K562 (cell line): Measurements from ENCODE around the gene CLDN5. TPM values are rescaled to one million over a fixed set of nuclear protein-coding genes. Genes with fewer than 3 reads are reported as not detected.
A peak's percentile ranks its signal among the peaks of the same experiment; 100 is the strongest.

Source experiments
- BRD9 ChIP-seq: fragments of 450-650 bp; IDR thresholded peaks from 2 replicates; pipeline ENCODE4 v1.6.1; 2018; ENCODE audit warnings: low read depth; ENCODE audit not compliant: partially characterized antibody
- CREBBP ChIP-seq: IDR thresholded peaks from one replicate; pipeline ENCODE4 v1.6.1; 2012; ENCODE audit warnings: low read depth, mild to moderate bottlenecking, control low read depth, inconsistent platforms, low read length
- FOXJ3 ChIP-seq: sonication (generic); formaldehyde crosslinking; IDR thresholded peaks from 2 replicates; pipeline ENCODE4 v1.4.0; 2020; ENCODE audit warnings: mild to moderate bottlenecking, missing genetic modification reagents
- FOXK2 ChIP-seq, 2 experiments: fragments of 450-650 bp; IDR thresholded peaks in 1 of 2; conservative IDR thresholded peaks in 1 of 2; 2 replicates each; pipeline ENCODE4 v1.6.1; 2016; ENCODE audit warnings: low read depth in 2 of 2, mild to moderate bottlenecking in 1 of 2
- FOXP1 ChIP-seq: sonication (generic); formaldehyde crosslinking; IDR thresholded peaks from 2 replicates; pipeline ENCODE4 v1.8.0; 2022; ENCODE audit warnings: mild to moderate bottlenecking, missing genetic modification reagents
- IRF2 ChIP-seq: sonication (generic); formaldehyde crosslinking; IDR thresholded peaks from 2 replicates; pipeline ENCODE4 v1.8.1; 2022; ENCODE audit warnings: mild to moderate bottlenecking, missing genetic modification reagents
- KDM5B ChIP-seq: fragments of 200-600 bp; sonication (generic); IDR thresholded peaks from 2 replicates; pipeline ENCODE4 v1.6.1; 2012; ENCODE audit warnings: low read depth, mild to moderate bottlenecking, moderate library complexity, low read length, control low read depth, inconsistent platforms; ENCODE audit not compliant: insufficient replicate concordance
- KLF10 ChIP-seq: fragments of 250-450 bp; sonication (Bioruptor Pico); IDR thresholded peaks from 2 replicates; pipeline ENCODE4 v1.6.1; 2021; ENCODE audit warnings: matching md5 sums
- MYNN ChIP-seq, 2 experiments: sonication (generic); formaldehyde crosslinking in 1 of 2; IDR thresholded peaks; 2 replicates each; pipeline versions ENCODE4 v1.5.0 to v1.6.1; 2016 to 2020; ENCODE audit warnings: antibody characterized with exemption in 1 of 2, missing genetic modification reagents in 1 of 2
- RBFOX2 ChIP-seq: fragments of 200-400 bp; formaldehyde crosslinking; IDR thresholded peaks from 2 replicates; pipeline ENCODE4 v1.6.1; 2017; ENCODE audit warnings: low read depth, mild to moderate bottlenecking, low read length, moderate library complexity
- RBM22 ChIP-seq: fragments of 200-400 bp; formaldehyde crosslinking; IDR thresholded peaks from 2 replicates; pipeline ENCODE4 v1.6.1; 2018; ENCODE audit warnings: low read length, low read depth; ENCODE audit not compliant: poor library complexity, severe bottlenecking
- STAT5A ChIP-seq: IDR thresholded peaks from 2 replicates; pipeline ENCODE4 v1.6.1; 2012; ENCODE audit warnings: low read length, inconsistent platforms, borderline replicate concordance
- TEAD4 ChIP-seq, 2 experiments: sonication (generic) in 1 of 2; formaldehyde crosslinking in 1 of 2; IDR thresholded peaks; 2 replicates each; pipeline versions ENCODE4 v1.6.1 to v1.8.0; 2012 to 2022; ENCODE audit warnings: borderline replicate concordance in 1 of 2, inconsistent platforms in 1 of 2, low read length in 1 of 2, mild to moderate bottlenecking in 1 of 2, missing genetic modification reagents in 1 of 2
- ZBTB1 ChIP-seq: sonication (generic); formaldehyde crosslinking; IDR thresholded peaks from 2 replicates; pipeline ENCODE4 v1.8.1; 2023; ENCODE audit warnings: missing genetic modification reagents, low read depth, mild to moderate bottlenecking, borderline replicate concordance
- ZC3H4 ChIP-seq: sonication (generic); formaldehyde crosslinking; IDR thresholded peaks from 2 replicates; pipeline ENCODE4 v1.9.0; 2021; ENCODE audit warnings: missing genetic modification reagents, borderline replicate concordance
- ZNF143 ChIP-seq: sonication (generic); formaldehyde crosslinking; IDR thresholded peaks from 2 replicates; pipeline ENCODE4 v1.9.0; 2022; ENCODE audit warnings: mild to moderate bottlenecking, missing genetic modification reagents
- ZNF263 ChIP-seq: sonication (generic); formaldehyde crosslinking; IDR thresholded peaks from 2 replicates; pipeline ENCODE4 v1.8.0; 2022; ENCODE audit warnings: mild to moderate bottlenecking, missing genetic modification reagents, borderline replicate concordance
- polyA plus RNA-seq, 8 experiments: library from polyadenylated mRNA; depleted of rRNA in 4 of 8; stranded (reverse) in 5 of 8; unstranded in 3 of 8; fragments of >200 nt; fragmentation: Nextera tagmentation in 2 of 8; fragmentation: Illumina TruSeq in 1 of 8; extraction: Ambion mirVana in 2 of 8; extraction: Trizol in 1 of 8; gene quantifications; 2 replicates each; pipeline versions ENCODE4 v1.2.1 to v1.2.3, GENCODE V29; 2011 to 2014; ENCODE audit warnings: inconsistent platforms in 1 of 8, missing spikeins in 1 of 8
- total RNA-seq, 7 experiments: library from RNA; depleted of rRNA in 6 of 7; stranded (reverse); fragments of >200 nt in 6 of 7; fragmentation: Illumina TruSeq in 2 of 7; extraction: Trizol in 2 of 7; gene quantifications; 2 replicates each; pipeline versions ENCODE4 v1.2.1 to v1.2.3, GENCODE V29; 2011 to 2021; ENCODE audit warnings: low replicate concordance in 1 of 7
- TF ChIP-seq, protein P1 (sequence below): sonication (generic); formaldehyde crosslinking; IDR thresholded peaks from 2 replicates; pipeline ENCODE4 v1.9.0; 2022; ENCODE audit warnings: mild to moderate bottlenecking, missing genetic modification reagents
- TF ChIP-seq, protein P2 (sequence below): conservative IDR thresholded peaks from 2 replicates; pipeline ENCODE4 v1.6.1; 2011; ENCODE audit warnings: low read depth, mild to moderate bottlenecking, low read length; ENCODE audit not compliant: control insufficient read depth
- TF ChIP-seq, protein P3 (sequence below): sonication (generic); formaldehyde crosslinking; IDR thresholded peaks from 2 replicates; pipeline ENCODE4 v1.8.1; 2022; ENCODE audit warnings: missing genetic modification reagents

Gene CLDN5
- total and polyA plus RNA-seq, 9 of the 15 experiments (the other 6 are each of a cell fraction or from before 2014, with no cell fraction given): 0.20 TPM; not detected in 8

DNA sequence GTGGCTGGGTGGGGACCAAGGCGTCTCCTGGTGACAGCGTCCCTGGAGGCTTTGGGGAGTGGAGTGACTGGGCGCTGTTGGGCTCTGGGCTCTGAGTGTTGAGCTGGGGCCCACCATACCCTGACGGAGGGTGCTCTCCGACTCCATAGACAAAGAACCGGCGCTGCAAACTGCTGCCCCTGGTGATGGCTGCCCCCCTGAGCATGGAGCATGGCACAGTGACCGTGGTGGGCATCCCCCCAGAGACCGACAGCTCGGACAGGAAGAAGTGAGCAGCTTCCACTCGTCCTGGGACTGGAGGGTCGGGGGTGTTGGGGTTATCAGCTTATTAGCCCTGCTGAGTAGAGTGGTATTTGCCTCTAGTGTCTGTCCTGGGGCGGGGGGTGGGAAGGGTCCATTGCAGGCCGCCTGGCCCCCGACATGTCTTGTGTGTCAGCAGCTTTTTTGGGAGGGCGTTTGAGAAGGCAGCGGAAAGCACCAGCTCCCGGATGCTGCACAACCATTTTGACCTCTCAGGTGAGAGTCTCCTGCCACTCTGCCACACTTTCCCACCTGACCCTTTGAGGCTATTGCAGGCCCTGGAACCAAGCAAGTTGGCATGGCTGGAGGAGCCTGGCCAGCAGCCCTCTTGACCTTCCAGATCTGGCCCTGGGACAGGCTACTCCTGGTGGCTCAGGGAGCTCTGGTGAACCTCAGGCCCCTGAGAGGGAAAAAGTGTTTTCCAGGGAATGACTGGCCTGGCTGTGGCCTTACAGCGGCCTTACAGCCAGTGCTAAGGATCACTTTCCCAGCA, 7.6 kb downstream of the CLDN5 start (continued):
- TF ChIP-seq BRD9 (no peak), TEAD4 (IDR thresholded peaks at IDR 0.05; ENCODE audit: low read length) (no peak), TEAD4 (CRISPR knock-in tag; IDR thresholded peaks at IDR 0.05; ENCODE audit: borderline replicate concordance) (peak; percentile 74), CREBBP (no peak), ZNF143 (CRISPR knock-in tag) (0 out of 2 replicates have a peak, but pooled peaks have one; percentile 10), FOXJ3 (CRISPR knock-in tag) (no peak), MYNN (IDR thresholded peaks at IDR 0.05) (0 out of 2 replicates have a peak, but pooled peaks have one; percentile 20), MYNN (CRISPR knock-in tag; IDR thresholded peaks at IDR 0.05) (no peak), IRF2 (CRISPR knock-in tag) (no peak), KLF10 (CRISPR knock-in tag) (no peak), RBFOX2 (peak; percentile 20; the same call in 1 of the 2 replicates), ZC3H4 (CRISPR knock-in tag) (peak; percentile 61; the same call in 1 of the 2 replicates), FOXK2 (conservative IDR thresholded peaks at IDR 0.05 in 1 of 2, IDR thresholded peaks at IDR 0.05 in 1 of 2; ENCODE audit: low read depth in 2 of 2) (no peak), ZBTB1 (CRISPR knock-in tag) (0 out of 2 replicates have a peak, but pooled peaks have one; percentile 65), RBM22 (peak; percentile 75), STAT5A (no peak), ZNF263 (0 out of 2 replicates have a peak, but pooled peaks have one; percentile 12), FOXP1 (CRISPR knock-in tag) (0 out of 2 replicates have a peak, but pooled peaks have one; percentile 31), KDM5B (peak; percentile 4)
- TF ChIP-seq, protein P1, sequence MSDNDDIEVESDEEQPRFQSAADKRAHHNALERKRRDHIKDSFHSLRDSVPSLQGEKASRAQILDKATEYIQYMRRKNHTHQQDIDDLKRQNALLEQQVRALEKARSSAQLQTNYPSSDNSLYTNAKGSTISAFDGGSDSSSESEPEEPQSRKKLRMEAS (CRISPR knock-in tag): 0 out of 2 replicates have a peak, but pooled peaks have one; percentile 12
- TF ChIP-seq, protein P2, sequence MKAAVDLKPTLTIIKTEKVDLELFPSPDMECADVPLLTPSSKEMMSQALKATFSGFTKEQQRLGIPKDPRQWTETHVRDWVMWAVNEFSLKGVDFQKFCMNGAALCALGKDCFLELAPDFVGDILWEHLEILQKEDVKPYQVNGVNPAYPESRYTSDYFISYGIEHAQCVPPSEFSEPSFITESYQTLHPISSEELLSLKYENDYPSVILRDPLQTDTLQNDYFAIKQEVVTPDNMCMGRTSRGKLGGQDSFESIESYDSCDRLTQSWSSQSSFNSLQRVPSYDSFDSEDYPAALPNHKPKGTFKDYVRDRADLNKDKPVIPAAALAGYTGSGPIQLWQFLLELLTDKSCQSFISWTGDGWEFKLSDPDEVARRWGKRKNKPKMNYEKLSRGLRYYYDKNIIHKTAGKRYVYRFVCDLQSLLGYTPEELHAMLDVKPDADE: 0 out of 2 replicates have a peak, but pooled peaks have one; percentile 22
- TF ChIP-seq, protein P3, sequence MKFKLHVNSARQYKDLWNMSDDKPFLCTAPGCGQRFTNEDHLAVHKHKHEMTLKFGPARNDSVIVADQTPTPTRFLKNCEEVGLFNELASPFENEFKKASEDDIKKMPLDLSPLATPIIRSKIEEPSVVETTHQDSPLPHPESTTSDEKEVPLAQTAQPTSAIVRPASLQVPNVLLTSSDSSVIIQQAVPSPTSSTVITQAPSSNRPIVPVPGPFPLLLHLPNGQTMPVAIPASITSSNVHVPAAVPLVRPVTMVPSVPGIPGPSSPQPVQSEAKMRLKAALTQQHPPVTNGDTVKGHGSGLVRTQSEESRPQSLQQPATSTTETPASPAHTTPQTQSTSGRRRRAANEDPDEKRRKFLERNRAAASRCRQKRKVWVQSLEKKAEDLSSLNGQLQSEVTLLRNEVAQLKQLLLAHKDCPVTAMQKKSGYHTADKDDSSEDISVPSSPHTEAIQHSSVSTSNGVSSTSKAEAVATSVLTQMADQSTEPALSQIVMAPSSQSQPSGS (CRISPR knock-in tag): 0 out of 2 replicates have a peak, but pooled peaks have one; percentile 39
